ENCODE data around the gene GPC6. TPM values are rescaled to one million over a fixed set of nuclear protein-coding genes. Genes with fewer than 3 reads are reported as not detected.

Gene GPC6
- polyA plus RNA-seq, 1 of the 3 experiments (the other 2 are of a cell fraction), result 6.7 TPM

DNA sequence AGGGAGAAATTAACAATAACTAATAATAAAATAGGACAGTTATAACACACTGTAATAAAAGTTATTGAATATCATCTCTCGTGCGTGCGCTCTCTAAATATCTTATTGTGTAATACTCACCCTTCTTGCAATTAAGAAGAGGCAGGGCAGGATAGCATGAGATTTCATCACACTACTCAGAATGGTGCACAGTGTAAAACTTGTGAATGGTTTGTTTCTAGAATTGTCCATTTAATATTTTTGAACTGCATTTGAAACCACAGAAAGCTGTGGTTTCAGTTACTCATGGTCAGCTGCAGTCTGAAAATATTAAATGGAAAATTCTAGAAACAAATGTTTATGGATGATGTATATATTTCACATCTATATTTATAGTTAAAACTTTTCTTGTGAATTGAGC lies 1091.8 kb downstream of the GPC6 start:
- no peaks in the 10 kb centered on the region for H3K79me2 ChIP-seq (ENCODE audit: insufficient read depth)
- DNase-seq, result no peak
- H3K9me2 ChIP-seq, result no peaks in the 10 kb centered on the region
- H3K4me2 ChIP-seq, result no peak overlapping the region
- ChIA-PET POLR2A (no interaction called here), CTCF (interaction anchor here (1.0 kb wide), 1 partner anchor 256 kb away, joined by 3 read pairs; no protein-coding TSS in a partner anchor)
- H3K36me3 ChIP-seq (replicated peaks in 1 of 2; ENCODE audit: control insufficient read depth in 1 of 2, insufficient read depth in 2 of 2, low read length in 1 of 2), result no peaks in the 10 kb centered on the region
- peak overlapping the region; percentile 61; the same call in 1 of the 2 replicates for H2AFZ ChIP-seq (ENCODE audit: low read depth)
- H3K4me1 ChIP-seq (ENCODE audit: control insufficient read depth in 1 of 2, insufficient read depth in 2 of 2, low read depth in 1 of 2, low read length in 1 of 2), result peaks cover 0 to 19% of the 10 kb centered on the region in 2 experiments
- H4K20me1 ChIP-seq (ENCODE audit: insufficient read depth), result no peaks in the 10 kb centered on the region
- H3K4me3 ChIP-seq (ENCODE audit: low read depth in 2 of 2, low read length in 1 of 2), result no peak overlapping the region
- peak overlapping the region in 1 of 2 experiments; percentile 70; a peak in 2 of 4 replicates for H3K27ac ChIP-seq (ENCODE audit: low read depth in 2 of 2, low read length in 1 of 2)
- no peaks in the 10 kb centered on the region for H3K9me3 ChIP-seq
- H3K27me3 ChIP-seq (ENCODE audit: insufficient read depth), result no peaks in the 10 kb centered on the region
- WGBS (ENCODE audit: low lambda C conversion rate), result 69% methylated on average over 3 of the region's 3 CpGs
- TF ChIP-seq, protein P1, sequence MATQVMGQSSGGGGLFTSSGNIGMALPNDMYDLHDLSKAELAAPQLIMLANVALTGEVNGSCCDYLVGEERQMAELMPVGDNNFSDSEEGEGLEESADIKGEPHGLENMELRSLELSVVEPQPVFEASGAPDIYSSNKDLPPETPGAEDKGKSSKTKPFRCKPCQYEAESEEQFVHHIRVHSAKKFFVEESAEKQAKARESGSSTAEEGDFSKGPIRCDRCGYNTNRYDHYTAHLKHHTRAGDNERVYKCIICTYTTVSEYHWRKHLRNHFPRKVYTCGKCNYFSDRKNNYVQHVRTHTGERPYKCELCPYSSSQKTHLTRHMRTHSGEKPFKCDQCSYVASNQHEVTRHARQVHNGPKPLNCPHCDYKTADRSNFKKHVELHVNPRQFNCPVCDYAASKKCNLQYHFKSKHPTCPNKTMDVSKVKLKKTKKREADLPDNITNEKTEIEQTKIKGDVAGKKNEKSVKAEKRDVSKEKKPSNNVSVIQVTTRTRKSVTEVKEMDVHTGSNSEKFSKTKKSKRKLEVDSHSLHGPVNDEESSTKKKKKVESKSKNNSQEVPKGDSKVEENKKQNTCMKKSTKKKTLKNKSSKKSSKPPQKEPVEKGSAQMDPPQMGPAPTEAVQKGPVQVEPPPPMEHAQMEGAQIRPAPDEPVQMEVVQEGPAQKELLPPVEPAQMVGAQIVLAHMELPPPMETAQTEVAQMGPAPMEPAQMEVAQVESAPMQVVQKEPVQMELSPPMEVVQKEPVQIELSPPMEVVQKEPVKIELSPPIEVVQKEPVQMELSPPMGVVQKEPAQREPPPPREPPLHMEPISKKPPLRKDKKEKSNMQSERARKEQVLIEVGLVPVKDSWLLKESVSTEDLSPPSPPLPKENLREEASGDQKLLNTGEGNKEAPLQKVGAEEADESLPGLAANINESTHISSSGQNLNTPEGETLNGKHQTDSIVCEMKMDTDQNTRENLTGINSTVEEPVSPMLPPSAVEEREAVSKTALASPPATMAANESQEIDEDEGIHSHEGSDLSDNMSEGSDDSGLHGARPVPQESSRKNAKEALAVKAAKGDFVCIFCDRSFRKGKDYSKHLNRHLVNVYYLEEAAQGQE (IDR thresholded peaks at IDR 0.05; ENCODE audit: low read depth, low read length), result no peak
- TF ChIP-seq, protein P2, sequence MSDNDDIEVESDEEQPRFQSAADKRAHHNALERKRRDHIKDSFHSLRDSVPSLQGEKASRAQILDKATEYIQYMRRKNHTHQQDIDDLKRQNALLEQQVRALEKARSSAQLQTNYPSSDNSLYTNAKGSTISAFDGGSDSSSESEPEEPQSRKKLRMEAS (IDR thresholded peaks at IDR 0.05; ENCODE audit: low read depth), result no peak
- TF ChIP-seq YY1 (IDR thresholded peaks at IDR 0.05; ENCODE audit: low read depth), result no peak
- no peak for TF ChIP-seq NFIC (IDR thresholded peaks at IDR 0.05; ENCODE audit: borderline replicate concordance)
- TF ChIP-seq, protein P3, sequence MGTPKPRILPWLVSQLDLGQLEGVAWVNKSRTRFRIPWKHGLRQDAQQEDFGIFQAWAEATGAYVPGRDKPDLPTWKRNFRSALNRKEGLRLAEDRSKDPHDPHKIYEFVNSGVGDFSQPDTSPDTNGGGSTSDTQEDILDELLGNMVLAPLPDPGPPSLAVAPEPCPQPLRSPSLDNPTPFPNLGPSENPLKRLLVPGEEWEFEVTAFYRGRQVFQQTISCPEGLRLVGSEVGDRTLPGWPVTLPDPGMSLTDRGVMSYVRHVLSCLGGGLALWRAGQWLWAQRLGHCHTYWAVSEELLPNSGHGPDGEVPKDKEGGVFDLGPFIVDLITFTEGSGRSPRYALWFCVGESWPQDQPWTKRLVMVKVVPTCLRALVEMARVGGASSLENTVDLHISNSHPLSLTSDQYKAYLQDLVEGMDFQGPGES (IDR thresholded peaks at IDR 0.05; ENCODE audit: low read depth, low read length), result no peak
- TF ChIP-seq EP300 (IDR thresholded peaks at IDR 0.05; ENCODE audit: borderline replicate concordance in 1 of 2, low read depth in 1 of 2, low read length in 1 of 2), result no peak
- TF ChIP-seq MEF2A (IDR thresholded peaks at IDR 0.05; ENCODE audit: borderline replicate concordance, low read depth), result no peak
- no peak for TF ChIP-seq TAF1 (IDR thresholded peaks at IDR 0.05; ENCODE audit: borderline replicate concordance, low read depth, low read length)
- H3K9ac ChIP-seq, result no peak overlapping the region
- H3F3A ChIP-seq (replicated peaks; ENCODE audit: insufficient read depth), result peaks cover 11% of the 10 kb centered on the region

DNA sequence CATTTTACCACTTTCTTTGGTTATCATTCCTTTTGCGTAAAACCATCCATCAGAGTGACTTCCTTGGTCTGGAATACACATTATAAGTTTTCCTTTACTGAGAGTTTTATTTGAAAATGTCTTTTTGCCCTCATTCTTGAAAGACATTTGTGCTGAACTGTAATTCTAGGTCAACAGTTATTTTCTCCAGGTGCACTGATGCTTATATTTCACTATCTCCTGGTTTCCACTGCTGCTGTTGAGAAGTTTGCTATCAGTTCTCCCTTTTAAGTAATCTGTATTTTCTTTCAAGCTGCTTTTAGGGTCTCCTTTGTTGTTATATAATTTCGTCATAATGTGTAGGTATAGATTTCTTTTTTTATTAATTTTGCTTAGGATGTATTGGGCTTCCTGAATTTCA lies 1092.9 kb downstream of the GPC6 start:
- H3K4me1 ChIP-seq (ENCODE audit: control insufficient read depth in 1 of 2, insufficient read depth in 2 of 2, low read depth in 1 of 2, low read length in 1 of 2), result peaks cover 0 to 19% of the 10 kb centered on the region in 2 experiments
- H3K9me3 ChIP-seq, result no peaks in the 10 kb centered on the region
- no peak overlapping the region for H3K9ac ChIP-seq
- no peaks in the 10 kb centered on the region for H3K9me2 ChIP-seq
- H3K4me3 ChIP-seq (ENCODE audit: low read depth in 2 of 2, low read length in 1 of 2), result no peak overlapping the region
- H3K27ac ChIP-seq (ENCODE audit: low read depth in 2 of 2, low read length in 1 of 2), result no peak overlapping the region
- no peaks in the 10 kb centered on the region for H4K20me1 ChIP-seq (ENCODE audit: insufficient read depth)
- no peaks in the 10 kb centered on the region for H3K36me3 ChIP-seq (replicated peaks in 1 of 2; ENCODE audit: control insufficient read depth in 1 of 2, insufficient read depth in 2 of 2, low read length in 1 of 2)
- H2AFZ ChIP-seq (ENCODE audit: low read depth), result 0 out of 2 replicates have a peak overlapping the region, but pooled peaks have one; percentile 61
- H3K79me2 ChIP-seq (ENCODE audit: insufficient read depth), result no peaks in the 10 kb centered on the region
- H3K4me2 ChIP-seq, result no peak overlapping the region
- H3F3A ChIP-seq (replicated peaks; ENCODE audit: insufficient read depth), result peaks cover 11% of the 10 kb centered on the region
- 88% methylated on average over 2 of the region's 2 CpGs for WGBS (ENCODE audit: low lambda C conversion rate)
- POLR2A ChIA-PET, result no interaction called here
- CTCF ChIA-PET, result no interaction called here
- DNase-seq, result no peak
- H3K27me3 ChIP-seq (ENCODE audit: insufficient read depth), result no peaks in the 10 kb centered on the region
- no peak for TF ChIP-seq GATA2 (CRISPR knock-in tag; IDR thresholded peaks at IDR 0.05)
- TF ChIP-seq ELF1 (IDR thresholded peaks at IDR 0.05), result no peak
- TF ChIP-seq MXI1 (IDR thresholded peaks at IDR 0.05; ENCODE audit: low read depth, low read length), result no peak
- TF ChIP-seq, protein P3 (IDR thresholded peaks at IDR 0.05; ENCODE audit: low read depth, low read length), result no peak
- TF ChIP-seq NRF1 (IDR thresholded peaks at IDR 0.05; ENCODE audit: low read depth, low read length), result no peak
- TF ChIP-seq SIN3A (IDR thresholded peaks at IDR 0.05; ENCODE audit: borderline replicate concordance, low read depth, low read length), result no peak
- TF ChIP-seq GABPA (IDR thresholded peaks at IDR 0.05; ENCODE audit: low read depth), result no peak
- TF ChIP-seq FOXJ3 (CRISPR knock-in tag; IDR thresholded peaks at IDR 0.05), result no peak
- TF ChIP-seq TEAD4 (IDR thresholded peaks at IDR 0.05; ENCODE audit: borderline replicate concordance, insufficient read depth), result no peak
- TF ChIP-seq, protein P1 (IDR thresholded peaks at IDR 0.05; ENCODE audit: low read depth, low read length), result no peak
- no peak for TF ChIP-seq RAD21 (IDR thresholded peaks at IDR 0.05; ENCODE audit: low read length)
- no peak for TF ChIP-seq CHD2 (IDR thresholded peaks at IDR 0.05; ENCODE audit: low read length, partially characterized antibody)
